ENCODE data around the gene SORCS2. TPM values are rescaled to one million over a fixed set of nuclear protein-coding genes. Genes with fewer than 3 reads are reported as not detected.

Gene SORCS2
- total RNA-seq, 1 experiment from 2014 or later: 0.06 TPM

GRCh38 chr4:7448036-7448435 is 255.7 kb downstream of the SORCS2 start:
- H3K4me1 ChIP-seq (ENCODE audit: insufficient read depth, low read length, poor library complexity, severe bottlenecking): no peaks in the 10 kb centered on the region
- ChIA-PET CTCF (no interaction called here), POLR2A (ENCODE audit: low non-redundant PET) (no interaction called here)
- DNase-seq (ENCODE audit: low spot score): no peak
- H3K4me3 ChIP-seq (ENCODE audit: low read depth, low read length, poor library complexity, severe bottlenecking): no peak overlapping the region
- TF ChIP-seq EZH2 (IDR thresholded peaks at IDR 0.05; ENCODE audit: borderline replicate concordance, low read depth, low read length, poor library complexity, severe bottlenecking): no peak
- no peak for TF ChIP-seq CTCF (conservative IDR thresholded peaks at IDR 0.05; ENCODE audit: low read depth, low read length)
- no peaks in the 10 kb centered on the region for H3K9me3 ChIP-seq (ENCODE audit: low read depth, low read length, poor library complexity, severe bottlenecking)
- no TSS peak for BruUV-seq (replicated peaks)
- no peak overlapping the region for H3K27ac ChIP-seq (ENCODE audit: low read depth, low read length, poor library complexity, severe bottlenecking)
- H3K36me3 ChIP-seq (ENCODE audit: insufficient read depth, low read length, poor library complexity, severe bottlenecking): no peaks in the 10 kb centered on the region
- intact Hi-C loops (cut with micrococcal nuclease; ENCODE audit: unreplicated experiment): no loop called here
- peaks cover 3% of the 10 kb centered on the region for H3K27me3 ChIP-seq (replicated peaks; ENCODE audit: insufficient read depth, low read depth, low read length, poor library complexity)

GRCh38 chr4:7450775-7451433 is 258.6 kb downstream of the SORCS2 start:
- Histone ChIP-seq H3K4me3 (ENCODE audit: low read depth, low read length, poor library complexity, severe bottlenecking) (no peak overlapping the region), H3K36me3 (ENCODE audit: insufficient read depth, low read length, poor library complexity, severe bottlenecking) (no peaks in the 10 kb centered on the region), H3K9me3 (ENCODE audit: low read depth, low read length, poor library complexity, severe bottlenecking) (no peaks in the 10 kb centered on the region), H3K27me3 (replicated peaks; ENCODE audit: insufficient read depth, low read depth, low read length, poor library complexity) (peaks cover 3% of the 10 kb centered on the region), H3K27ac (ENCODE audit: low read depth, low read length, poor library complexity, severe bottlenecking) (no peak overlapping the region), H3K4me1 (ENCODE audit: insufficient read depth, low read length, poor library complexity, severe bottlenecking) (no peaks in the 10 kb centered on the region)
- TF ChIP-seq CTCF (conservative IDR thresholded peaks at IDR 0.05; ENCODE audit: low read depth, low read length) (no peak), EZH2 (IDR thresholded peaks at IDR 0.05; ENCODE audit: borderline replicate concordance, low read depth, low read length, poor library complexity, severe bottlenecking) (no peak)
- ChIA-PET POLR2A (ENCODE audit: low non-redundant PET) (no interaction called here), CTCF (no interaction called here)
- DNase-seq (ENCODE audit: low spot score): no peak
- intact Hi-C loops (cut with micrococcal nuclease; ENCODE audit: unreplicated experiment): no loop called here
- BruUV-seq (replicated peaks): no TSS peak

GRCh38 chr4:7451434-7451789 is 259.1 kb downstream of the SORCS2 start:
- no peak overlapping the region for H3K27ac ChIP-seq (ENCODE audit: low read depth, low read length, poor library complexity, severe bottlenecking)
- TF ChIP-seq CTCF (conservative IDR thresholded peaks at IDR 0.05; ENCODE audit: low read depth, low read length): no peak
- POLR2A ChIA-PET (ENCODE audit: low non-redundant PET): no interaction called here
- intact Hi-C loops (cut with micrococcal nuclease; ENCODE audit: unreplicated experiment): no loop called here
- H3K9me3 ChIP-seq (ENCODE audit: low read depth, low read length, poor library complexity, severe bottlenecking): no peaks in the 10 kb centered on the region
- BruUV-seq (replicated peaks): no TSS peak
- no peak for DNase-seq (ENCODE audit: low spot score)
- H3K4me3 ChIP-seq (ENCODE audit: low read depth, low read length, poor library complexity, severe bottlenecking): no peak overlapping the region
- CTCF ChIA-PET: no interaction called here
- peaks cover 3% of the 10 kb centered on the region for H3K27me3 ChIP-seq (replicated peaks; ENCODE audit: insufficient read depth, low read depth, low read length, poor library complexity)
- no peaks in the 10 kb centered on the region for H3K36me3 ChIP-seq (ENCODE audit: insufficient read depth, low read length, poor library complexity, severe bottlenecking)
- H3K4me1 ChIP-seq (ENCODE audit: insufficient read depth, low read length, poor library complexity, severe bottlenecking): no peaks in the 10 kb centered on the region

All from A673 (cell line).